ENCODE measurements around the gene NISCH.

DNA sequence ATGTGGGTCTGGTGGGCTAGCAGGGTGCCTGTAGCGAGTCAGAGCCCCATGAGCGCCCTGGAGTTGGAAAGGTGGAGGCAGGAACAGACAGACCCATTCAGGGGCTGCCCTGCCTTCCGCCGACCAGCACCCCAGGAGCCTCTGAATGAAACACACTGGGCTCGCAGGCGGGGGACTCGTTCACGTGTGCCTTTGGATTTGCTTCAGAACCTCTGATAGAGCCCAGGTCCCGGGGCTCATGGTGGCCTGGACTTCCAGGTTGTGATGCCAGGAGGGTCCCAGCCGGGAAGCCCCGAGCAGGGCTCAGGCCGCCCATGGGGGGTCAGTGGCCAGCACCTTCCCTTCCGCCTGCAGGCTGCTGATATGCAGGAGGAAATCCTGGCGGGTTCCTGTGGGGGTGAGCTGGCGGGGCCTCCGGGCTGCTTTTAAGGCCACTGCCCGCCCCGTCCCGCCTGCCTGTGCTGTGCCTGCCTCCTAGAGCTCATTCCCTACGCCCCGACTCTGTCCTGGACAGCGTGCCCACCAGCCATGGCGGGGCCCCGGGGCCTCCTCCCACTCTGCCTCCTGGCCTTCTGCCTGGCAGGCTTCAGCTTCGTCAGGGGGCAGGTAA is 39.6 kb downstream of the NISCH start, which contains the start of gene STAB1:
- TF ChIP-seq, protein P1, sequence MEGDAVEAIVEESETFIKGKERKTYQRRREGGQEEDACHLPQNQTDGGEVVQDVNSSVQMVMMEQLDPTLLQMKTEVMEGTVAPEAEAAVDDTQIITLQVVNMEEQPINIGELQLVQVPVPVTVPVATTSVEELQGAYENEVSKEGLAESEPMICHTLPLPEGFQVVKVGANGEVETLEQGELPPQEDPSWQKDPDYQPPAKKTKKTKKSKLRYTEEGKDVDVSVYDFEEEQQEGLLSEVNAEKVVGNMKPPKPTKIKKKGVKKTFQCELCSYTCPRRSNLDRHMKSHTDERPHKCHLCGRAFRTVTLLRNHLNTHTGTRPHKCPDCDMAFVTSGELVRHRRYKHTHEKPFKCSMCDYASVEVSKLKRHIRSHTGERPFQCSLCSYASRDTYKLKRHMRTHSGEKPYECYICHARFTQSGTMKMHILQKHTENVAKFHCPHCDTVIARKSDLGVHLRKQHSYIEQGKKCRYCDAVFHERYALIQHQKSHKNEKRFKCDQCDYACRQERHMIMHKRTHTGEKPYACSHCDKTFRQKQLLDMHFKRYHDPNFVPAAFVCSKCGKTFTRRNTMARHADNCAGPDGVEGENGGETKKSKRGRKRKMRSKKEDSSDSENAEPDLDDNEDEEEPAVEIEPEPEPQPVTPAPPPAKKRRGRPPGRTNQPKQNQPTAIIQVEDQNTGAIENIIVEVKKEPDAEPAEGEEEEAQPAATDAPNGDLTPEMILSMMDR (conservative IDR thresholded peaks at IDR 0.05; ENCODE audit: low read depth, low read length): no peak
- no peak for TF ChIP-seq EZH2 (IDR thresholded peaks at IDR 0.05; ENCODE audit: borderline replicate concordance, low read depth, low read length, poor library complexity, severe bottlenecking)
